Retinal pigment epithelial cell (primary cell): ENCODE measurements around the gene LMO7.

Experiments used
- DNase-seq: peaks from one replicate; pipeline ENCODE4 v3.0.0-alpha.2; 2010; ENCODE audit warnings: low read depth
- H3K4me3 ChIP-seq: 2 replicates; pipeline ENCODE4 v1.5.1; 2011; ENCODE audit warnings: mild to moderate bottlenecking, low read length, control low read depth, moderate library complexity
- CTCF ChIP-seq: conservative IDR thresholded peaks from 2 replicates; pipeline ENCODE4 v1.5.1; 2011; ENCODE audit warnings: low read depth, low read length, control low read depth, inconsistent platforms

LMO7 gene

DNA sequence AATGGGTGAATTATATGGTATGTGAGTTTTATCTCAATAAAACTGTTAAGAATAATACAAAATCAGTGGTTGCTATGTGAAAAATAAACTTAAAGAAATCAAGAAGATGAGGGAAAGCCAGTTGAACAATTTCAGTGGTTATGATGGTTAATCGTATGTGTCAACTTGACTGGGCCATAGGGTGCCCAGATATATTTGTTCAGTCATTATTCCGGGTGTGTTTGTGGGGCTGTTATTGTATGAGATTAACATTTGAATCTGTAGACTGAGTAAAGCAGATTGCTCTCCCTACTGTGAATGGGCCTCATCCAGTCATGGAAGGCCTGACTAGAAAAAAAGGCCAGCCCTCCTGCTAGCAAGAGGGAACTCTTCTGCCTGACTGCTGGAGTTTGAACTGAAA, 109.3 kb downstream of the LMO7 start:
- no peak for TF ChIP-seq CTCF
- H3K4me3 ChIP-seq, result no peak overlapping the region
- no peak for DNase-seq

DNA sequence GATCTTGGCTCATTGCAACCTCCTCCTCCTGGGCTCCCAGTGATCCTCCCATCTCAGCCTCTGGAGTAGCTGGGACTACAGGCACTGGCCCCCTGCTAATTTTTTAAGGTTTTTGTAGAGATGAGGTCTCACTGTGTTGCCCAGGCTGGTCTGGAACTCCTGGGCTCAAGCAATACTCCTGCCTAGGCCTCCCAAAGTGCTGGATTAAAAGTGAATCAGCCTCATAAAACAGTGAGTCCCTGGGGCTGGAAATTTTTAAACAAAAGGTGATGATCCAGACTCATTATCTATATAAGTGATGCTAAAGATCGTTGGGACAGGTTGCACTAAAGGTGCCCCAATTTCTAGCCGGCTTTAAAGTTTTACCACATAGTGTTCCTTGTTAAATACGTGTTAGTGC, 112.7 kb downstream of the LMO7 start:
- TF ChIP-seq CTCF, result no peak
- H3K4me3 ChIP-seq, result no peak overlapping the region
- DNase-seq, result no peak

- DNase-seq, result no peak
- no peak for TF ChIP-seq CTCF
- no peak overlapping the region for H3K4me3 ChIP-seq
Observed at GRCh38 chr13:75749407-75749806, 113.3 kb downstream of the LMO7 start.

- no peak overlapping the region for H3K4me3 ChIP-seq
- no peak for TF ChIP-seq CTCF
- no peak for DNase-seq
Observed at GRCh38 chr13:75751350-75751749, 115.2 kb downstream of the LMO7 start.

DNA sequence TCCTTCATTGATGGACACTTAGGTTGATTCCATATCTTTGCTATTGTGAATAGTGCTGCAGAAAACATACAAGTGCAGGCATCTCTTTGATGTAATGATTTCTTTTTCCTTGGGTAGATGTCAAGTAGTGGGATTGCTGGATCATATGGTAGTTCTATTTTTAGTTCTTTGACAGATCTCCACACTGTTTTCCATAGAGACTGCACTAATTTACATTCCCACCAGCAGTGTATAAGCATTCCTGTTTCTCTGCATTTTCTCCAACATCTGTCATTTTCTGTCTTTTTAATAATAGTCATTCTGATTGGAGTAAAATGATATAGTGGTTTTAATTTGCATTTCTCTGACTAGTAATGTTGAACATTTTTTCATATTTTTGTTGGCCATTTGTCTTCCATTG, 116.7 kb downstream of the LMO7 start:
- no peak overlapping the region for H3K4me3 ChIP-seq
- no peak for TF ChIP-seq CTCF
- no peak for DNase-seq

- H3K4me3 ChIP-seq, result no peak overlapping the region
- no peak for TF ChIP-seq CTCF
- DNase-seq, result no peak
Observed at GRCh38 chr13:75754936-75755335, 118.8 kb downstream of the LMO7 start.

GRCh38 chr13:75757336-75757735, 121.2 kb downstream of the LMO7 start:
- no peak for DNase-seq
- no peak overlapping the region for H3K4me3 ChIP-seq
- no peak for TF ChIP-seq CTCF
